TTC549 (cell line): ENCODE data around the gene ZNF688.
"Not testable (repeated sequence)": the region's sequence is repeated elsewhere in the genome, so short reads cannot be mapped to it uniquely, and the experiment has no call there.

Experiments
- FAIRE-seq: peaks from 2 replicates; lab custom pipeline; 2012; peaks lifted over from hg19 to GRCh38; lab: Jason Lieb, UNC

ZNF688 gene

DNA sequence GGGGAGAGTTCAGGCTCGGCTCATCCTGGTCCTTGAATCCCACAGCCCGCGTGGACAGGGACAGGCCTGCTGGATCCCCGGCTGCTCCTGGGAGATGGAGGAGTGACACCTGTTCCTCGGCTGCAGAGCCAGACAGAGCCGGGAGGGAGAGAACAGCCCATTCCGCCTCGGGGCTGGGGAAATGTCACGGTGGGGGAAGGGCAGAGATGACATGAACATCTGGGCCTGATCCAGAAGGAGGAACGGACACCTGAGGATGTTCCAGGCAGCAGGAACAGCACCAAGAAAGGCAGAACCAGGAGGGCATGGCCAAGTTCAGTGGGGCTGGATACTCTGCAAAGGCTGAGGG is 15.4 kb downstream of the ZNF688 start:
- no peak for FAIRE-seq

DNA sequence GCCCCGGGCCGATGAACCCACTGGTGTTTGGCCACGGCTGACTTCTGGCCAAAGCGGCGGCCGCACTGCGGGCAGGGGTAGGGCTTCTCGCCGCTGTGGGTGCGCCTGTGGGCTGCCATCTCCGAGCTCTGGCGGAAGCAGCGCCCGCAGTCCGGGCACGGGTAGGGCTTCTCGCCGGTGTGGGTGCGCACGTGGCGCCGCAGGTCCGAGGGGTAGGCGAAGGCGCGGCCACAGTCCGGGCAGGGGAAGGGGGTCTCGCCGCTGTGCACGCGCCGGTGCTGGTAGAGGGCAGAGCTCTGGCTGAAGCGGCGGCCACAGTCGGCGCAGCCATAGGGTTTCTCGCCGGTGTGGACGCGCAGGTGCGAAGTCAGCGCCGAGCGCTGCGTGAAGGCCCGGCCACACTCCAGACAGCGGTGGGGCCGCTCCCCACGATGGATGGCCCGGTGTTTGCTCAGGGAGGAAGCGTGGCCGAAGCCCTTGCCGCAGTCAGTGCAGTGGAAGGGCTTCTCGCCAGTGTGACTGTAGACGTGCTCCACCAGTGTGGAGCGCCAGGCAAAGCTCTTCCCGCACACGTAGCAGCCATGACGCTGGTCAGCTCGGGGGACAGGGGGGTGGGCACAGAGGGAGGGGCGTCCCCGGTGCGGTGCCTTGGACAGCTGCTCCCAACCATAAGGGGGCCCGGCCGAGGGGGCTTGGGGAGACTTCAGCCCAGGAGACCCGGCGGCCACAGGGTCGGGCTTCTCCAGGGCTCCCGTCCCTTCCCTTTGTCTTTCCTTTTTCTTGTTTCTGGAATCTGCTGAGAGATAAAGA is 16.0 kb downstream of the ZNF688 start:
- no peak for FAIRE-seq

DNA sequence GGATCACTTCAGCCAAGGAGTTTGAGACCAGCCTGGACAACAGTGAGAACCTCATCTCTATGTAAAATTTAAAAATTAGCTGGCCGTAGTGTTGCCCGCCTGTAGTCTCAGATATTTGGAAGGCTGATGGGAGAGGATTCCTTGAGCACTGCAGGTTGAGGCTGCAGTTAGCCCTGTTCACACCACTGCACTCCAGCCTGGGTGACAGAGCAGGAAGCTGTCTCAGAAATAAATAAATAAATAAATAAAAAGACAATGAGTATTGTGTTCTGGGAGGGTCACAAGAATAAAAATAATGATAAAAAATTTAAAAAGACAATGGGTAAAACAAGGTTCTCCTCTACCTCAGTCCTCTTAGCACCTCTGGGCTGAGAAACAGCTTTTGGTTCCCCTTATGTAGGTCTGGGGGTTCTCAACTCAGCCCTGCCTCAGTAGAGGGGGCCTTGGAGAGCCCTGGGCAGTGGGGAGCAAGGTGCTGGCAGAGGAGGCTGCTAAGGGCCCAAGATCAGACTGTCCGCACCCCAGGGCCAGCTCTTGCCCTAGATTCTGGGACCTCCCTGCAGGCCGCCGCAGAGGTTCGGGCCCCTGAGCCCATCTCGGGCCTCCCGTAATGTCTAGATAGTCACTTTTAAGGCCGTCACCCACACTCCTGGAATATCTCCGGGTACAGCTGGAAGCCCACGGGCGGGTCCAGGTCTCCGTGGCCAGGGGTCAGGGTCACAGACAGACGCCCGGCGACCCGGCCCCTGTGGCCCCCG is 16.8 kb downstream of the ZNF688 start:
- no peak for FAIRE-seq

DNA sequence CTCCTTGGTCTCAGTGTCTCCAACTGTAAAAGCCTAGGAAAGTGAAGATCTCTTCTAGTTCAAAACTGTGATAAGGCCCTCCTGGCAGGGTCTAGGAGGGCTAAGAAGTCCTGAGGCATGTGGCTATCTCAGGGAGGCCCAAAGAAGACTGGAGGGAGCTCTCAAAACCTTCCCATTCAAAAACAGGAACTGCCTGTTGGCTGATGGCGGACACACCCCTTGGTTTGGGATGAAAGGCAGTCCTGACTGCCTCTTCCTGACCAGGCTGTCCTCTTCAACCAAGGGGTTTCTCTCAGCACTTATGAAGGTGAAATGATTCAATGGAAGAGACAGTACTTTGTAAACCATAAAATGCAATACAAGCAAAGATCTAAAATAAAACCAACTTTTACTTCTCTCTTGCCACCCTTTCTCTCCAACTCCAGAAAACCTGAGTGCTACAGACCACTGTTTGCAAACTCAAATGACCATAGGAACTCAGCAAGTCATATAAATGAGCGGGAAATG is 18.1 kb downstream of the ZNF688 start:
- FAIRE-seq, result no peak

DNA sequence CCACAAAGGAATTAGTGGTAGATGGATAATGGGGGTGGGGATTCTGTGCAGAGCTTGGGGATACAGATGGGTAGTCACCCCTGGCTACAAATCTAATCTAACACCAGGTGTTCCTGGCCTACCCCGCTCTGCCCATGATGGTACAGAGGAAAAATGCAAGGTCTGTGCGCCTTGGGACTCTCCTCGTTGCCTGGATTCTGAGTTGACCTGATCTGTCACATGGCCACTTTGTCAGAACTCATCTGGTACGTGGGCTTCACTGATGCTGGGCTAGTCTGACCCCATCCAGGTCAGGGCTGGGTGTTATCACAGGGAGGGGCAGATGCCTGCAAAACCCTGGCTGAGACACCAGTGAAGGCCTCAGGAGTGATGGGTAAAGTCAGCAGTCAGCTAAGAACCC is 18.6 kb downstream of the ZNF688 start:
- FAIRE-seq, result no peak

DNA sequence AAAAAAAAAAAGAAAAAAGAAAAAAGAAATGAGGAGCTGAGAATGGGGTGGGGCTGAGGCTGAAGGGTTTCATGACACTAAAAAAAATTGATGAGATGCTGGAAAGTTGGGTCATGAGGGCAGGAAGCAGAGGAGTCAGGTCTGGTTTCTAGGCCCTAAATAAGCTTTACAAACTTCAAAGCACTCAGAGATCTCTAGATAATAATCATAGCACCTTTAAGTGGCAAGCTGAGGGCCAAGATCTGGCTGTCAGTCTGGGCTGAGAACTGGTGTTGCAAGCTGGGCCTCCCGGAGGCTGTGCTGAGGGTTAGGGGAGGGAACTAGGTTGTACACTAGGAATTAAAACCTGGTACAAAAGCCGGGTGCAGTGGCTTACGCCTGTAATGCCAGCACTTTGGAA is 19.7 kb downstream of the ZNF688 start:
- no peak for FAIRE-seq

DNA sequence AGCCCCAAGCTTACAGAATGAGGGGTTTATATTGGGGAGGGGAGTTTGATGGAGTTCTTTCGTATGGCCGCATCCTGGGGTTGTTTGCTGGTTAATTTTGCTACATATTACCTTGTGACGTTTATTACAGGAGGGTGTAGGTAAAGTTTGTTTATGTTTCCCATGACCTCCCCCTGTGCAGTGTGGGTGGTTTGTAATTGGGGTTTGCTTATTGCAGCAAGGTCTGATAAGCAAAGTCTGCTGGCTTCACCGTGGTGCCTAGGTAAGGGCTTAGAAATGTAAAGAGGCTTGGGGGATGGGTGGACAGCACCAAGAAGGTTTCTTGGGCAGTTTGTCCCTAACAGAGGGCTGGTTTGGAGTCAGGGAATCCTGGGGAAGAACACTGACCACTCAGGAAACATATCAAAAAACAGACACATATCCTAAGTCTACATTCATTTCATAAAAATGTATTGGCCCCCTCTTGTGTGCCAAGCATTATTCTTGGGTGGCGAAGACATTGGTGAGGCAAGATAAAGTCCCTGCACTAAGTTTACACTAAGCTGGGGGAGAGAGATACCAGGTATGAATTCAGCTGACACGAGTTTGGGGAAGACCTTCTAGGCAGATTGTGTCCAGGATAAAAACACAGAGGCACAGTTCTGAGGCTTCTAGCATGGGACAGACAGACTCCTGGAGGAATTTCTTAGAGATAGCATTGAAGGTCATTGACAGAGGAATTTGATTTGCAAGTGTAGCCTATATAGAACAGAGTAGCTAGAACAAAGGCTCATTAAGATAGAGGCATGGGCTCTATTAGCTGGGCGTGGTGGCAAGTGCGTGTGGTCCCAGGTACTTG is 22.9 kb downstream of the ZNF688 start:
- no peak for FAIRE-seq

DNA sequence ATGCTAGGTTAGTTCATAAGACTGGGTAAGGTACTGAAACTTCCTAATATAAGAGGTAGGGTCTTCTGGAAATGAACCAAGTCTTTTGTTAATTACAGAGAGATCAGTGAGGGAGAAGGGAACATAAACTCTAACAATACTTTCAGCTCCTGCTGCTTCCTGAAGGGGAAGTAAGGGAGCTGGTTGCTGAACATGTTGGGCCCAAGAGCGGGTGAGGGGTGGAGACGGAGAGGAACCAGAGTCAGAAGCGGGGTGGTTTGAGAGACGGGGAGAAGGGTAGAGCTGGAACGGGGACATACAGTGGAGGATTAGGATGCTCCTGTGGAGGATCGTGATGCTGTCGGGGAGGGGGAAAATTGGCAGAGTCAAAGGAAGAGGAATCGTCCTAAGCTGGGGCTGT is 25.4 kb downstream of the ZNF688 start:
- FAIRE-seq, result no peak

DNA sequence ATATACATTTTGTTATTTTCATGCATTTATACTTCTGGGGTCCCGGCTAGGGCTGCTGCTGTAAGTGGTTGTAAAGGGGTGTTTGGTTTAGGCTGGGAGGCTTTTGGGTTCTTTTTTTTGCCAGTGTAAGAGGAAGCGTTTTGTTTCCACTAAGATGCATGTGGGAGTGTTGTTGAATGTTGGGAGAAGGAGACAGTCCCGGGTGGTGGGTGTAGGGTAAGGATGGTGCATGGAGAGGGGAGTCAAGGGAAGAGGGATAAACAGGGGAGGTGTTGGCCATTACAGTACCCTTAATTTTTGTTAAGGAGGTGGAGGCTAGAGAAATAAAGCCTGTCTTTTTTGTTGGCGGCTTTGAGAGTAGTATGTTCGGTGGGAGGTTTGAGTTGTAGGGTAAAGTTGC is 28.4 kb downstream of the ZNF688 start:
- no peak for FAIRE-seq

DNA sequence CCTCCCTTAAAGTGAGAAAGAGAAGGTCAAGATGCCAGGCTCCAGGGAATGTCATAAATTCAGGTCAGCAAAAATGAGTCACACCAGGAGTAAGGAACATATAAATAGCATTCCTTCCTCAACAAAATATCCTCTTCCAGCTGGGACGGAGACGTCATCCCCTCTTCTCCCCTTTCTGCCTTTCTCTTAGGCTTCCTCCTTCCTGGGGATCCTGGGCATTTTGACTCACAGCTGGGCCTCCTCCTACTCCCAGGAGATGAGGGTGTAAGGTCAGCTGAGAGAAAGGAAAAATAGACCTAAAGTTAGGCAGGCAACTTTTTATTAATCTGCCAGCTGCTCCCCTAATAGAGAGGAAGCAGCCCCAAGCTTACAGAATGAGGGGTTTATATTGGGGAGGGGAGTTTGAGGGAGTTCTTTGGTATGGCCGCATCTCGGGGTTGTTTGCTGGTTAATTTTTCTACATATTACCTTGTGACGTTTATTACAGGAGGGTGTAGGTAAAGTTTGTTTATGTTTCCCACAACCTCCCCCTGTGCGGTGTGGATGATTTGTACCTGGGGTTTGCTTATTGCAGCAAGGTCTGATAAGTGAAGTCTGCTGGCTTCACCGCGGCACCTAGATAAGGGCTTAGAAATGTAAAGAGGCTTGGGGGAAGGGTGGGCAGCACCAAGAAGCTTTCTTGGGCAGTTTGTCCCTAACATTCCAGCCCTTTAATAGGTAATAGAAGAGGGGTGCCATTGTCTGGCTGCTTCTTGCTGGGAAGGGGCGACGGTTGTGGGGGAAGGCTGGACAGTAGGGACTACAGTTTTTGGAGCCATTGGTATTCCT is 29.8 kb downstream of the ZNF688 start:
- FAIRE-seq, result no peak

DNA sequence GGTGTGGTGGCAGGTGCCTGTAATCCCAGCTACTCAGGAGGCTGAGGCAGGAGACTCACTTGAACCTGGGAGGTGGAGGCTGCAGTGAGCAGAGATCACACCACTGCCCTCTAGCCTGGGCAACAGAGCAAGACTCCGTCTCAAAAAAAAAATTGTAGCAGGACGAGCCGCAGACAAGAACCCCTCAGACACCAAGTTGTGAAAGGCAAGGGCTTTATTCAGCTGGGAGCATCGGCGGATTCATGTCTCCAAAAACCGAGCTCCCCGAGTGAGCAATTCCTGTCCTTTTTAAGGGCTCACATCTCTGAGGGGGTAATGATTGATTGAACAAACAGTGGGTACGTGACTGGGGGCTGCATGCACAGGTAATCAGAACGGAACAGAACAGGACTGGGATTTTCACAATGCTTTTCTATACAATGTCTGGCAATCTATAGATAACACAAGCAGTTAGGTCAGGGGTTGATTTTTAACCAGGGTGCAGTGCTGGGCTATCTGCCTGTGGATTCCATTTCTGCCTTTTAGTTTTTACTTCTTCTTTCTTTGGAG is 30.5 kb downstream of the ZNF688 start:
- FAIRE-seq, result not testable (repeated sequence)

DNA sequence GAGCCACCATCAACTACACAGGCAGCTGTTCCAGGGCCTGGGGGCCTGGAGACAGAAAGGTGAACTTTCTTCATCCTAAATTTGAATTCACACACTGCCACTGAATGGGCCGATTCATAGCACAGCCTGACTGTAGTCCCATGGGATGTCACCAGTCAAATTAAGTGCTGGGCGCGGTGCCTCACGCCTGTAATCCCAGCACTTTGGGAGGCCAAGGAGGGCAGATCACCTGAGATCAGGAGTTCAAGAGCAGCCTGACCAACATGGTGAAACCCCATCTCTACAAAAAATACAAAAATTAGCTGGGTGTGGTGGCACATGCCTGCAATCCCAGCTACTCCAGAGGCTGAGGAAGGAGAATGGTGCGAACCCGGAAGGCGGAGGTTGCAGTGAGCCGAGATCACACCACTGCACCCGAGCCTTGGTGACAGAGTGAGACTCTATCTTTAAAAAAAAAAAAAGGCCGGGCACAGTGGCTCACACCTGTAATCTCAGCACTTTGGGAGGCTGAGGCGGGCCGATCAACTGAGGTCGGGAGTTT is 31.5 kb downstream of the ZNF688 start:
- FAIRE-seq, result not testable (repeated sequence)

DNA sequence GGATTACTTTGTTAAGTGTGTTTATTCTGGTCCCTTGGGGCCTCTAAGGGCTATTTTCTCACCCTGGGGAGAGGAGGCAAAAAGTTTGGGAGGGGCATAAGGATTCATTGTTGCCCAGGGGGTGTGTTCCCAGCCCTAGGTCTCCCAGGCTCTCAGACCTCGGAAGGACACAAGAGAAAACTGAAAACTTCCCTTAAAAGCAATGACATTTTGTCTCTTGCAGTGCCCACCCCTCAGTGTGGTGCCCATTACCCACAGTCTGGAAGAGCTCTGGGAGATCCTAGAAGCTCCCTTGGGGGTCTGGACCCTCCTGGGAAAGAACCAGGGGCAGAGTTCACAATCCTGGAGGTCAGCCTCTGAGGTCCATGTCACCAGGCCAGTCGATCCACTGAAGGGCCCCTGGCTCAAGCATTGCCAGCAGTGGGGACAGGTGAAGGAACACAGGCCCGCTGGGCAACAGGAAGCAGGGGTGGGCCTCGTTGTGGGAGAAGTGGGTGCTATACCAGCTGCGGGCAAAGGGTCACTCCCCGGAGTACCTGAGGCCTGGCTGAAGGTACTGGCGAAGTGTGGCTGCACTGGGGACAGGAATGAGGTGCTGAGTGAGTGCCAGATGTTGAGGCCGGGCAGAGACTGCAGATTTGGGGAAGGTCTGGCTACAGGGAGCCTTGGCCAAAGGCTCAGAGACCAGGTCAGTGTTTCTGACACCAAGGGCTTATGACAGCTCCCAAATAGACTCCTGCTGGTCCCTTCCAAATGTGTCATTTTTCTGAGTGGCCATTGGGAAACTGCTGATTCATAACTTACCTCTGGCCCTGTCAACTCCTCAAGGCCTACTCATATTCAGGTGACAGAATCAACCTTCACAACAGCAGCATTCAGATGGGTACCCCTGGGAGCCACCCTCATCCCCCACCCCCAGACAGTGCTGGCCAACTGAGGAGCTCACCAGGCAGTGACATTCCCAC is 32.2 kb downstream of the ZNF688 start:
- FAIRE-seq, result no peak

DNA sequence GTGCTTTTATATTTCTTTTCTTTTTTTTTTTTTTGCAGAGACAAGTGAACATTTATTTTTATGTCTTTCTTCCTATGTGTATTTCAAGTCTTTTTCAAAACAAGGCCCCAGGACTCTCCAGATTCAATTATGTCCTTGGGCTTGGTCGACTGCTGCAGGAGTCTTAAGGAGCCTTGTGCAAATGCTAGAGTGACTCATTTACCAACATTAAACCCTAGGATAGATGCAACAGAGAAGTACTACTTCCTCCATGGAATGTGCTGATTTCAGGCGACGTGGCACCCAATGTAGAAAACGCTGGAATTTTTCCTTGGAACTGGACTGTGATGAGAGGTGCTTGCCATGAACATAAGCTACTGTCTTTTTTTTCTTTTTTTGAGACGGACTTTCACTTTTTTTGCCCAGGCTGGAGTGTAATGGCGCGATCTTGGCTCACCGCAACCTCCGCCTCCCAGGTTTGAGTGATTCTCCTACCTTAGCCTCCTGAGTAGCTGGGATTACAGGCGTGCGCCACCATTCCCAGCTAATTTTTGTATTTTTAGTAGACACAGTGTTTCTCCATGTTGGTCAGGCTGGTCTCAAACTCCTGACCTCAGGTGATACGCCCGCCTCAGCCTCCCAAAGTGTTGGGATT is 35.0 kb downstream of the ZNF688 start:
- not testable (repeated sequence) for FAIRE-seq

DNA sequence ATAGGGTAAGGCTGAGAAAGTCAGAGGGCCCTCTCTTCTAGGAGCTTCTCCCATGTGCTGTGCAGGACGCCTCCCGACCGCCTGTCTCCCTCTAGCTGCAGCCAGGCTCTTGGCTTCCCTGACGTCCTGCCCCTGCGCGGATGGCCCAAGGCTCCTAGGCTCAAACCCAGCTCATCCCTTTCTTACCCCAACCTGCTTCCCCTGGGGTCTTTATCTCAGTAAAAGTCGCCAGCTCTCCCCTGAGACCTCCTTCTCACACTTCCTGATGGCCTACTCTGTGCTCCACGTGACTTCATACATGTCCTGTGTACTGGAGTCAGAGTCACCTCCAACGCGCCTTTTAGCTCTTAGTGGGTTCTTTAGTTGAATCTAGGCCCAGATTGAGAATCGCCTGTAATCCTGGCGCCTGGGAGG is 35.7 kb downstream of the ZNF688 start:
- FAIRE-seq, result no peak

DNA sequence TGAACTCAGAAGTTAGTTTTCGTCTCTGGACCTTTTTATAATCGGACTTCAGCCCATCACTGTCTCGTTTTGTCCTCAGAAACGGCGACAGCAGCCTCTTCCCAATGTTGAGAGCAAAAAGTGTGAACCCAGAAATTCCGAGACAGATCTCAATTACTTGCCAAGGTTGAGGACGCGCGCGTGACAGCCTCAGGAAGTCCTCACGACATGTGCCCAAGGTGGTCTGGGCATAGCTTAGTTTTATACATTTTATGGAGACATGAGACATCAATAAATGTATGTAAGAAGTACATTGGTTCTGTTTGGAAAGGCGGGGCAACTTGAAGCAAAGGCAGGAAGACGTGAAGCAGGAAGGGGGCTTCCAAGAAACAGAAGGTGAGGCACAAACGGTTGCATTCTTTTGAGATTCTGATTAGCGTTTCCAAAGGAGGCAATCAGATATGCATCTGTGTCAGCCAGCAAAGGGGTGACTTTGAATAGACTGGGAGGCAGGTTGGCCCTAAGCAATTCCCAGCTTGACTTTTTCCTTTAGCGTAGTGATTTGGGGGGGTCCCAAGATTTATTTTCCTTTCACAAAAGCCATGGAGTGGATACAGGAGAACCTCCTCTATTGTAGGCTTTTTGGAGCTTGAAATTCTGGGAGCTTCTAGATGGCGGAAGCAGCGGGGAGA is 36.3 kb downstream of the ZNF688 start:
- no peak for FAIRE-seq

DNA sequence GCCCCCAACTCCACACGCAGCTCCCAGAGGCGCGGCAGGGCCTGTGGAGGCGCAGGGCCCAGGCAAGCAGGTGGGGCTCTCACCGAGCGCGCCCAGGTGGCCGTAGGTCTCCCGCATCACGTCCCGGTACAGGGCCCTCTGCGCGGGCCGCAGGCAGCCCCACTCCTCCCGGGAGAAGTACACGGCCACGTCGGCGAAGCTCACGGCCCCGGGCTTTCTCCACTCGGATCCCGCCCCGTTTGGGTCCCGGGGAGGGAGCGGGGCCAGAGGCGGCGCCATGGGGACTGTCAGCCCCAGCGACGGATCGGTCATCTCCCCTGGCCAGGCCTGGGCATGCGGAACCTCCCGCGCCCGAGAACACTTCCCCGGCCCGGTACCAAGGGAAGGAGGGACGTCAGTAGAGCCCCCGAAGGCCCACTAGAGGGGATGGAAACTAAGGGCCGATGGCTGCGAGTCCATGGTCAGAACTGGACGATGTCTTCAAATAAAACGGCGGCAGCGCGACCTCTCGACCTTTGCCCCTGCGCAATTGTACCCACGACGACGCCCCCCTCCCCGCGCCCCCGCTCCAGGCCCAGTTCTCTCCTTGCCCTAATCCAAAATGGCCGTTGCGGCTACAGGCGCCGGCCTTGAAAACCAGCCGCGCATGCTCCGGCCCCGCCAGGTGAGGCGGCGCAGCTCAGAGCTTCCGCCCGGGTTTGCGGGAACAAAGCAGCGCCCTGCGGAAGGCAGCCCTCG is 37.0 kb downstream of the ZNF688 start, which contains the start of gene ZNF747:
Gene ZNF747 (minus strand): TSS at position 491 of the 738 bp plus-strand sequence. CDS start 179 bp downstream, at position 312.
- no peak for FAIRE-seq

DNA sequence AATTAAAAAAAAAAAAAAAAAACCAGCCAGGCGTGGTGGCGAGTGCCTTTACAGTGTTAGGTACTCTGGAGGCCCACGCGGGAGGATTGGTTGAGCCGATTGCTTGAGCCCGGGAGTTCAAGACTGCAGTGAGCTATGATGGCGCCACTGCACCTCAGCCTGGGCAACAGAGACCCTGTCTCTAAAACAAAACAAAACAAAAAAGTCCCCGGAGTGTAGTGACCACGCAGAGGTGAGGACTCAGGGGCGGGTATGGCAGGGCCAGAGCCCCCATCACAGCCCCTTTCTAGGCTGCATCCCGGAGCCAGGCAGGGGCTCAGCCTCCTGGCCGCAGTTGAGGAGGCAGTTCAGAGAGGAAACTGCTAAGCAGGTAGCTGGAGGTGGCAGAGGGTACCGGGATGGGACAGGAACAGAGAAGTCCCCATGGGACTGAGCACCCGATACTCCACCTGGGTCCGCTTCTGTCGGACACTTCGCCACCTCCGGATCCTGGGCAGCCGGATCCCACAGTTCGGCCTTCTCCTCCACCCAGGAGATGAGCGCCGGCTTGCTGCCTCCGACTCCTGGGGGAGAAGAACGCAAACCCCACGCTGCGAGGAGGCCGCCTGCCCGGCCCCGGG is 37.7 kb downstream of the ZNF688 start:
- no peak for FAIRE-seq
